ENCODE measurements around the gene FAM171A1.

Gene FAM171A1

DNA sequence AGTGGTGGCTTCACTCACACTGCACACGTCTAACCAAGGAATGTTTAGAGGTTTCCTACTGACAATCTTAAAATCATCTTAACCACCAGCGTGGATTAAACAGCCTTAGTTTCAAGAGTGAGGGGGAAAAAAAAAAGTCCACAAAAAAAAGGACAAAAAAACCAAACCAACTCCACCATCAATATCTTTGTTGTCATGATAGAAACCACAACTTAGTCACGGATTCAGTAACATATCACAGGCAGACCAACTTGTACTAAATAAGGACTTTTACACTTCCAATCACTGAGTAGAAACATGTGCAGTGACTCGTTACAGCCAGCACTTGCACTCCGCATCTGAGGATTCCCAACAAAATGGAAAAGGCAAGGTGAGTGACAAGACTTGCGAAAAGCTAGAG, 46.5 kb downstream of the FAM171A1 start:
- TF ChIP-seq GATA1 (IDR thresholded peaks at IDR 0.05; ENCODE audit: low read depth, low read length), result no peak
- no peak for TF ChIP-seq POLR2A (IDR thresholded peaks at IDR 0.05; ENCODE audit: low read length)

GRCh38 chr10:15324113-15324512, 47.0 kb downstream of the FAM171A1 start:
- DNase-seq, result no peak
- TF ChIP-seq GATA1 (IDR thresholded peaks at IDR 0.05; ENCODE audit: low read depth, low read length) (no peak), POLR2A (IDR thresholded peaks at IDR 0.05; ENCODE audit: low read length) (no peak)

More for the DNA sequence above, 46.5 kb downstream of the FAM171A1 start:
- no peak for DNase-seq

GRCh38 chr10:15322356-15322755, 48.7 kb downstream of the FAM171A1 start:
- DNase-seq, result no peak
- TF ChIP-seq GATA1 (IDR thresholded peaks at IDR 0.05; ENCODE audit: low read depth, low read length), result no peak

DNA sequence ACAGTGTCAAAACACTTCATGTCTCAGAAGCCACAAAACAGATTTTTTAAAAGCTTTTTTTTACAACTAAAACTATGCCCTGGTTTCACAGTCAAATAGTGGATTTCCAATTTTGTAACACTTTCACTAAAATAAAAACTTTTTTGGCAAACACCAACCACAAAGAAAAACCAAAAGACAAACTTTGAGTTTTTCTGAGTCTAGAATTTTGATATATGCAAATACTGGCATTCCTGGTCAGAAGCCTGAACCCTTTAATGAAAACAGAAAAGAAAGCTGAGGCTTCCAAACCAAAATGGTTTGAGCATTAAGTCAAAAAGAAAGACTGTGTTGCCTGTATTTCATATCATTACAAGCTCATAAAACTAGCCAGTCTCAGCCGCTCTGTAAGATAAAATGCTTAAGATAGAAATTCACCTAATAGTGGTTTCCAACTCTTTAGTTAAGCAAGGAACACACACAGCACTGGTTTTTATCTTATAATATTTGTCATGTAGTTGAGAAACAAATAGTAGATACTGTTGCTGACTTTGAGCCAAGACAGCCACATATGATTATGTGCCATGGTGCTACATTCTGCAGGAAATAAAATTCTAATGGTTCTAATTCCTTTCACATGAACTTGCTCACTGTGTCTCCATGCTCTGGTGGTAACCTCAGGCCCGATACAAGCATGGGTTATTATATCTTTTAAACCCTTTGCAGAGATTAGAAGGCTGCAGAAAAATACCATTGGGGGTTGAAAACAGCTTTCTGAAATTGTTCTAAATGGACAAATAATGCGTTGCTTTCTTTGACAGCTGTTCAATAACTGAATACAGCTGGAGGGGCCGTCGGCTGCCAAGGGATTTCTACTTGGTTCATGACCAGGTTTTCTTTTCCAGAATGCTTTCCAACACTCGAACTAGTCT, 49.4 kb downstream of the FAM171A1 start:
- DNase-seq, result peak in 1 of 2 experiments; percentile 6
- no peak for TF ChIP-seq POLR2A (IDR thresholded peaks at IDR 0.05; ENCODE audit: low read length)
- no peak for TF ChIP-seq GATA1 (IDR thresholded peaks at IDR 0.05; ENCODE audit: low read depth, low read length)

GRCh38 chr10:15320522-15321203, 50.4 kb downstream of the FAM171A1 start:
- DNase-seq, result no peak
- TF ChIP-seq GATA1 (IDR thresholded peaks at IDR 0.05; ENCODE audit: low read depth, low read length), result no peak
- TF ChIP-seq POLR2A (IDR thresholded peaks at IDR 0.05; ENCODE audit: low read length), result no peak

- DNase-seq, result no peak
- TF ChIP-seq POLR2A (IDR thresholded peaks at IDR 0.05; ENCODE audit: low read length) (no peak), GATA1 (IDR thresholded peaks at IDR 0.05; ENCODE audit: low read depth, low read length) (no peak)
These were observed 51.0 kb downstream of the FAM171A1 start for GRCh38 chr10:15320118-15320517.

DNA sequence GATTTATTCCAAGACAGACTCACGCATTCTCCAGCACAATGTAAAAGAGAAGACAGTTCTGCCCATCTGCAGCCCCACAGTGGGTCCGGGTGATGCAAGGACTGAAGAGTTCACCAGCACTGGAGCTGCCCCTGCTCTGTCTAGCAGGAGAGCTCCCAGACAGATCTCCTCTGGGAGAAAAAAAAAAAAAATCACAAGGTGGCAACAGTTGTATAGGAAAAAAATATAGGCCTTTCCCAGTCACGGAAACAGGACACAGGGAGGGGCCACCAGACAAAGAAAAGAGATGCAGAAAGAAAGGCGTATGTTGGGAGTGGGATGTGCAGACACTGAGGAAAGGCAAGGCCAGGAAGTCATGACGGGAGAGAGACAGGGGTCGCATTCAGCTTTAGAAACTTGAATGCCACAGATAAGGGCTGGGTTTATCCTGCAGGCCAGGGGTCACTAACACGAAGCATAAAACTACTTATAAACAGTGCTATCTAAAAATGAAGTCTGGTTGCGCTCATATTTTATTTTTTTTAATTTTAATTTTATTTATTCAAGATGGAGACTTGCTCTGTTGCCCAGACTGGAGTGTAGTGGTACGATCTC, 54.1 kb downstream of the FAM171A1 start:
- TF ChIP-seq POLR2A (IDR thresholded peaks at IDR 0.05; ENCODE audit: low read length) (no peak), GATA1 (IDR thresholded peaks at IDR 0.05; ENCODE audit: low read depth, low read length) (no peak)
- DNase-seq, result no peak

- DNase-seq, result no peak
- TF ChIP-seq GATA1 (IDR thresholded peaks at IDR 0.05; ENCODE audit: low read depth, low read length), result no peak
- TF ChIP-seq POLR2A (IDR thresholded peaks at IDR 0.05; ENCODE audit: low read length), result no peak
These were observed 54.9 kb downstream of the FAM171A1 start for GRCh38 chr10:15316145-15316544.

- no peak for DNase-seq
- TF ChIP-seq GATA1 (IDR thresholded peaks at IDR 0.05; ENCODE audit: low read depth, low read length) (no peak), POLR2A (IDR thresholded peaks at IDR 0.05; ENCODE audit: low read length) (no peak)
These were observed 55.8 kb downstream of the FAM171A1 start for GRCh38 chr10:15315286-15315685.

DNA sequence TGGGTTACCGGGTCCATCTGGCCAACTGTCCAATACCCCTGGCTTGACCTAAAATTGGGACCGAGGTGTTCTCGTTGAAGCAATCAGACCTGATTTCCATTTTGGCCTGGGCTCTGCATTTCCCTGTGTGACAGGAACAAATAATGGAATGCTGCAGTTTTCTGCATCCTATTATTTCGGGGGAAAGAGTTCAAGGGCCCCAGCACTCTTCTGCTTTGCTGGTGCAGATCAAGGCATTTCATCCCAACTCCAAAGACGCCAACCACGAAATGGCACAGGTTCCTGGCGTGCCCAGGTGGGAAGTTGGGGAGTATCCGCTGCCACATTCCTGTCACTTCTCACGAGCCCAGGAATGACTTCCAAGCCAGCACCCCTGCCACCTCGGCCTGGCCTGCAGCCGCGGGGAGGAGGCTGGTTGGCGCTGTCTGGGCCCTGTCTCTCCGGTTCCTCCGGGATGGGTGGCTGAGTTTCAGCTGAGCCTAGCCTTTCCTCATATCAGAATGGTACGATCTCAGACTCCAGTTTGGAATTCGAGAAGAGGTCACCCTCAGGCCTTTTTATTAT, 56.5 kb downstream of the FAM171A1 start:
- no peak for DNase-seq
- TF ChIP-seq GATA1 (IDR thresholded peaks at IDR 0.05; ENCODE audit: low read depth, low read length), result no peak
- no peak for TF ChIP-seq POLR2A (IDR thresholded peaks at IDR 0.05; ENCODE audit: low read length)

DNA sequence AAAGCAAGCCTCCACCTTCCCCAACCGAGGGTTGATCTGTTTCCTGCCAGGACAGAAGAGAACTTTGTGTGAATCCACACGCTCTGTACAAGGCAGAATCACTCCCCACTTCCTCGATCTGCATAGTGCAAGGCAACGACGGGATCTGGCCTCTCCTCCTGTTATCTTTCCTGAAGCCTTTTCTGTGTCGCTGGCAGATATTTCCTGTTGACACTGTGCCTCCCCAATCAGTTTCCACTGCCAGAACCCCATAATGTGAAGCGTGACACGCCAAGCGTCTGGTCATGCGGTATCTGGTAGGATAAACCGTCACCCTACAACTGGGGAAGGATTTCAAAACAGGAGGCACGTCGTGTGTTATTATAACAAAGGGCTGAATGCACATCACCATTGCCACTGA, 57.2 kb downstream of the FAM171A1 start:
- peak; percentile 79 to 91 for DNase-seq
- TF ChIP-seq GATA1 (IDR thresholded peaks at IDR 0.05; ENCODE audit: low read depth, low read length) (no peak), POLR2A (IDR thresholded peaks at IDR 0.05; ENCODE audit: low read length) (peak; percentile 62)

DNA sequence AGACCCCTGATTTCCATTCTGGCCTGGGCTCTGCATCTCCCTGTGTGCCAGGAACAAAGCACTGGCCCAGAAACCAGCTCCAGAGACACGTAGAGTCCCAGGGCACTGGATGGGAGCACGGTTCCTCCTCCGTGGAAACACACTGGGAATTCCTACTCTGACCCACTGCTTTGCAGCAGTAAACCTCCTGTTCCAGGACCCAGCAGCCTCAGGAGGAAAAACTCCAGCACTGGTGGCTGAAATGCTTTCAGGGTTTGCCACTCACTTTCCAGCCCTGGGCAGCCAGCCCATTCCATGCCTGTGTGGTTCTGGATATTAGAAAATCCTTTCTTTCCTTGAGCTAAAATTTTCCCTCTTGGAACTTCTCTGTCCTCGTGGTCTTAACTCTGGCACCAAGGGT, 58.0 kb downstream of the FAM171A1 start:
- no peak for DNase-seq
- no peak for TF ChIP-seq POLR2A (IDR thresholded peaks at IDR 0.05; ENCODE audit: low read length)
- TF ChIP-seq GATA1 (IDR thresholded peaks at IDR 0.05; ENCODE audit: low read depth, low read length), result no peak

- no peak for TF ChIP-seq GATA1 (IDR thresholded peaks at IDR 0.05; ENCODE audit: low read depth, low read length)
- TF ChIP-seq POLR2A (IDR thresholded peaks at IDR 0.05; ENCODE audit: low read length), result no peak
- no peak for DNase-seq
These were observed 59.4 kb downstream of the FAM171A1 start for GRCh38 chr10:15311569-15312280.

Measured in erythroblast (primary cell).